EH (cell line): ENCODE results near the gene RING1.

Source experiments
- DNase-seq: peaks from one replicate; pipeline ENCODE4 v3.0.0-alpha.2; 2015; ENCODE audit warnings: low read depth

RING1 gene

GRCh38 chr6:33247977-33248642, 39.8 kb downstream of the RING1 start:
- DNase-seq: peak; percentile 87

GRCh38 chr6:33248643-33248931, 40.3 kb downstream of the RING1 start:
- DNase-seq: peak; percentile 65

GRCh38 chr6:33248932-33249731, 40.8 kb downstream of the RING1 start:
- peak; percentile 100 for DNase-seq

GRCh38 chr6:33249732-33250630, 41.7 kb downstream of the RING1 start:
- DNase-seq: peak; percentile 96

GRCh38 chr6:33250731-33251130, 42.4 kb downstream of the RING1 start:
- DNase-seq: no peak

GRCh38 chr6:33251395-33252012, 43.2 kb downstream of the RING1 start:
- peak; percentile 57 for DNase-seq

- peak; percentile 83 for DNase-seq
Observed at GRCh38 chr6:33252759-33253158, 44.5 kb downstream of the RING1 start.

- DNase-seq: no peak
Observed at GRCh38 chr6:33254591-33254990, 46.3 kb downstream of the RING1 start.

GRCh38 chr6:33259032-33259431, 50.7 kb downstream of the RING1 start:
- DNase-seq: no peak
